SHP77 treated with DMSO at 0.1 percent for 48 hours (cell line): ENCODE measurements around the gene ZNF804A.

Source experiments
- DNase-seq: peaks from one replicate; lab custom pipeline; 2025; lab: John Stamatoyannopoulos, UW

Gene ZNF804A

GRCh38 chr2:184598316-184599053, at the start of gene ZNF804A:
Gene ZNF804A, plus strand, starts transcription at chr2:184598529. Its CDS starts 431 bp downstream, at chr2:184598960.
- DNase-seq = peak; percentile 46

DNA sequence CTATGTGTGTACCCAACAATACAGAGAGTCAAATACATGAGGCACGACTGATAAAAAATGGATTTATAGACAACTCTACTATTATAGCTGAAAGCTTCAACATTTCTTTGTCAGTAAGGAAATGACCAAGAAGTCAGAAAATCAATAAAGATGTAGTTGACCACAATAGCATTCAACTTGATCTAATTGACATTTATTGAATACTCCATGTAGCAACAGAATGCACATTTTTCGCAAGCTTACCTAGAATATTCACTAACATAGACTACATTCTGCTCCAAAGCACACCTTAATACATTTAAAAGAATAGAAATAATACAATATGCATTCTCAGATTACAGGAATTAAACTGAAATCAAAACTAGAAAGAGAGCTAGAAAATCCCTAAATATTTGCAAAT, 49.2 kb upstream of the ZNF804A start:
- no peak for DNase-seq

GRCh38 chr2:184551626-184552025, 46.7 kb upstream of the ZNF804A start:
- no peak for DNase-seq

- DNase-seq = no peak
These were observed 43.6 kb upstream of the ZNF804A start for GRCh38 chr2:184554736-184555135.

GRCh38 chr2:184555352-184555751, 43.0 kb upstream of the ZNF804A start:
- DNase-seq = no peak

- no peak for DNase-seq
These were observed 41.7 kb upstream of the ZNF804A start for GRCh38 chr2:184556639-184557038.

GRCh38 chr2:184558713-184559464, 39.4 kb upstream of the ZNF804A start:
- no peak for DNase-seq

- DNase-seq = no peak
These were observed 37.7 kb upstream of the ZNF804A start for GRCh38 chr2:184560603-184561002.

GRCh38 chr2:184562532-184562931, 35.8 kb upstream of the ZNF804A start:
- DNase-seq = no peak

- DNase-seq = no peak
These were observed 34.2 kb upstream of the ZNF804A start for GRCh38 chr2:184564092-184564491.

- DNase-seq = no peak
These were observed 31.6 kb upstream of the ZNF804A start for GRCh38 chr2:184566716-184567115.

DNA sequence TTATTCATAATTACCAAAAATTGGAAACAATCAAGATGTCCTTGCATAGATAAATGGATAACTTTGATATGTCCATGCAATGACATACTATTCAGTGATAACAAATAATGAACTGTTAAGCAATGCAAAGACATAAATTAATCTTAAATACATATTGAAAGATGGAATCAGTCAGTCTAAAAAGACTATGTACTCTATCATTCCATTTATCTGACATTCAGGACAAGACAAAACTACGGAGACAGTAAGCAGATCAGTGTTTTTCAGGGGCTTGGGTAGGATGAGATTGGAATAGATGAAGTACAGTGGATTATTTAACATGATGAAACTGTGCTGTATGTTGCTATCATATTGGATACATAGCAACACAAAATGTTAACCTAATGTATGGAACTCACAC, 21.3 kb upstream of the ZNF804A start:
- no peak for DNase-seq

GRCh38 chr2:184577743-184578142, 20.6 kb upstream of the ZNF804A start:
- DNase-seq = no peak

DNA sequence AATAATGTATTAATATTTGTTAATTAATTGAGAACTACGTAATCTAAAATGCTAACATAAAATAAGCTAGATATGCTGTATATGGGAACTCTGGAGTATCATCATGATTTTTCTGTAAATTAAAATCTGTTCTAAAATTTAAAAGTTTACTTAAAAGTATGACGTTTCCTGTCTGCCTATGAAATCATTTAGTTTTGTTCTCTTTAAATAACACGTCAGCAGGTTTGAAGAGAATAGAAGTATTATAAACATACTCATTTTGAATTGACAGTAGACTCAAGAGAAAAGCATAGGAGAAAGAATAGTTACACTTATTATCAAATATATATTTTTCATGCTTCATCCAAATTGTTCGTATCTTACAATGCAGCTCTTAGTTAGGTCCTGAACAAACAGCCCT, 19.1 kb upstream of the ZNF804A start:
- DNase-seq = no peak

GRCh38 chr2:184581391-184581790, 16.9 kb upstream of the ZNF804A start:
- no peak for DNase-seq

GRCh38 chr2:184589261-184589660, 9.1 kb upstream of the ZNF804A start:
- no peak for DNase-seq

DNA sequence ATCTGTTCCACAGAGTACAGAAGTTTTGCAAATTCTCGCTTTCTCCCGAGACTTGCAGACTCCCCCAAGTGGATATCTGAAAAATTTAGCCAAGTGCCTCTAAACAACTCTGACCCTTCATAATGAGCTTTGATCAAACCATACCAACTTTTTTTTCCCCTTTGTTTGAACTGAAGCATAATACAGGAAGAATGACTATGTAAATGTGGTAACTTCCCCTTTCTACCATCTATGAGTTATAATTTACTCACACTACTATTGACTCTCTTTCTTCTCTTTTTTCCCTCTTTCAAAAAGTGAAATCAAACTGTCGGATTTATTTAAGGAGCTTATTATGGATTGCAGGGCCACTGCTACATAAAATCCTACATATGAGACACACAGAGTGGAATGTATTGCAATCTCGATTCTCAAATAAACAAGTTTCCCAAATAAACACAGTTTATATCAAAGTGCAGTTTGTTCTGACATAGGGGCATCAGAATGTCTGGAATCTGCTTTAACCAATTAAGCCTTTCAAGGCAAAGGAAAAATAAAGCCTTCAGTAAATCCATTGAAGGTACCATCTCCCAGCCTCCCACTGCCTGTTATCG, 1.4 kb upstream of the ZNF804A start:
- DNase-seq = no peak

DNA sequence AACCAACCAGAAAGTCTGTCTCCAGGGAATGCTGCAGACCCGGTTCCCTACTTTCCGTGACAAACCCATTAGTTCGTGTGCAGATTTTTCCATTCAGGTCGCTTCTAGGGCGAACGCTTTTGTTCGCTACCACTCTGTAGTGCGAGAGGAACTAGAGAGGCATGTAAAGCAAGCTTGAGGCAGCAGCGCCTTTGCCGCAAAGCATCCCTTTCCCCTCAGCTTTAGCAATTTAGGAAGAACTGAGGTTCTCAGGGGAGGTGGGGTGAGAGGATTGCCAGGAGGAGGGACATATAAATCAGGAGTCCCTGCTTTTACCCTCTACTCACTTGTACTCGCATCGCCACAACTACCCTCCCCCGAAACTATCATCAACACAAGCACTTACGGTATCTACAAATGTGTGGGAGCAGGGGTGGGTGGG, 748 bp upstream of the ZNF804A start:
- no peak for DNase-seq

GRCh38 chr2:184598002-184598315, 370 bp upstream of the ZNF804A start:
- no peak for DNase-seq

DNA sequence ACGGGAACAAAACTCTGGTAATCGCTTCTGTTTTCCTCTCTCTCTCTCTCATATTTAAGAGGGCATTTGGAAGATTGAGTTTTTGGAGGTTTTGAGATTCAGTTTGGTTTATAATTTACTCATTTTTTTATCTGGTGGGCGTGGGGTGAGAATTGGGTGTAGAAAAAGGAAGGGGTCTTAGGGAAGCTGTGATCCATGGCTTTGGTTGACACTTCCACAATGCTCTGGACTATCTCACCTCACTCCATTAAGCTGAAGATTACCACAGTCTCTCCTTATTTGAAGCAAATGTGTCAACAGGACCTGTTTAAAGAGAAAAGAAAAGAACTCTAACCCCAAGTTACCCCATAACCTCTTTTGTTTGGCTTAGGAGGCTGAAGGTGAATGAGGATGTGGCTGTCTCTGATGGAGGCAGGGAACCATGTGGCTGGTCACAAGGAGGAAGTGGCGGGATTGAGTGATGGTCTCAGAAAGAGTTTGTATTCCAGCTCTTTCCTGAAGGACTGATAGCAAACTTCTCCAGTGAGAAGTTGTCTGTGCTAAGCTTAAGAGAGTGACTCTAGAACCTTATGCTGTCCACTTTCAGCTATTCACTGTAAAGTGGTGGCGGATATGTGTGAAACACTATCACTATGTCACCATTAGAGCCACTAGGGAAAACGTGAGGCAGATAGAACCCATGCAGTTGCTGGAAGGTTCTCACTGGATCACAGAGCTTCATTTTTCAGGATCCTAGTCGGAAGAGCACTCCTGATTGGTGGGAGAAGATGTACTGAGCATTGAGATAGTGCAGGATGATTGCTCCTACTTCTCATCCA, 934 bp downstream of the ZNF804A start:
- DNase-seq = peak; percentile 74

DNA sequence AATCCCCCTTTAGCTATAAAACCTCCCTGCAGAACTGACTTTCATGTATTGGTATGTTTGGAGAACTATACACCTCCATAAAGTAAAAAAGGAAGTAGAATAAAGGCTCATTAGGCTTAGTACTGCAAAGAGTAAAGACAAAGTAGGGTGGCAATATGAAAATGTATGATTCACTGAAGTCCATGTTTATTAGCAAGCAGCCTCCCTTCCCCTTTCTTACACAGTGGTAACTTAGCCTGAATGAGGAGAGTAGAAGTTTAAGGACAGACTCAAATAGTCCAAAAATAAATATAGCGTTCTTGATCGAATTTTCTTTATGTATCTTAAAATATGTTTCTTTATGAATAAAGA, 1.5 kb downstream of the ZNF804A start:
- no peak for DNase-seq

GRCh38 chr2:184602734-184603133, 4.4 kb downstream of the ZNF804A start:
- DNase-seq = no peak

GRCh38 chr2:184610891-184611290, 12.6 kb downstream of the ZNF804A start:
- DNase-seq = no peak
